PC-9 (cell line): ENCODE measurements around the gene LRRC32.

ENCODE experiments used
- EZH2 ChIP-seq: fragments of 200-600 bp; sonication (generic); IDR thresholded peaks from 2 replicates; pipeline ENCODE4 v1.8.0; 2017; ENCODE audit warnings: antibody characterized with exemption, low read depth
- TF ChIP-seq, protein P1 (sequence below): fragments of 200-600 bp; sonication (generic); conservative IDR thresholded peaks from 2 replicates; pipeline ENCODE4 v1.6.1; 2017; ENCODE audit warnings: mixed run types, antibody characterized with exemption, mild to moderate bottlenecking, moderate library complexity

DNA sequence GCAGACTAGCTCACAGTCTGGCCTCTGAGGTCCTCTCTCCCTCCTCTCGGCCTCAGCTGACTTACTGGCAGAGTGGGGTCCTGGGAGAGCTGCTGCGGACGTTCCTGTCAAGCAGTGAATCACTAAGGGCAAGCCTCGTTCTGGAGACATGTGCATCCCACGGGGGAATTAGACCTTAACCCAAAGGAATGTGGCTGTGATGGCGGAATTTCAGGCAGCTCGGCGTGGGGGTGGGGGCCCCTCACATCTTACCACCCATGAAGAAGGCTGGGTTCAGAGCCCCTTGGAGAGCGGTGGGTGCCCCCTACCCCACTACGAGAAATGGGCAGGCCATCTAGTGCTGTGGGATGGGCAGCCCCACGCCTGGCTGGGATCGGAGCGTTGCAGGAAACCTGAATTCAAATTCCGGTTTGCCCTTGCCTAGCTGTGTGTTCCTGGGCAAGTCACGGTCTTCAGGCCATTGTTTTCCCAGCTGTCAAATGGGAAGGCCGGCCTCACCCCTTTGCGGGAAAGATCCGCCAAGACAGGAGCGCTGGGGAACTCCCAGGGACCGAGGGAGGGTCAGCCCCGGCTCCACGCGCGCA lies 554 bp downstream of the LRRC32 start:
- TF ChIP-seq, protein P1, sequence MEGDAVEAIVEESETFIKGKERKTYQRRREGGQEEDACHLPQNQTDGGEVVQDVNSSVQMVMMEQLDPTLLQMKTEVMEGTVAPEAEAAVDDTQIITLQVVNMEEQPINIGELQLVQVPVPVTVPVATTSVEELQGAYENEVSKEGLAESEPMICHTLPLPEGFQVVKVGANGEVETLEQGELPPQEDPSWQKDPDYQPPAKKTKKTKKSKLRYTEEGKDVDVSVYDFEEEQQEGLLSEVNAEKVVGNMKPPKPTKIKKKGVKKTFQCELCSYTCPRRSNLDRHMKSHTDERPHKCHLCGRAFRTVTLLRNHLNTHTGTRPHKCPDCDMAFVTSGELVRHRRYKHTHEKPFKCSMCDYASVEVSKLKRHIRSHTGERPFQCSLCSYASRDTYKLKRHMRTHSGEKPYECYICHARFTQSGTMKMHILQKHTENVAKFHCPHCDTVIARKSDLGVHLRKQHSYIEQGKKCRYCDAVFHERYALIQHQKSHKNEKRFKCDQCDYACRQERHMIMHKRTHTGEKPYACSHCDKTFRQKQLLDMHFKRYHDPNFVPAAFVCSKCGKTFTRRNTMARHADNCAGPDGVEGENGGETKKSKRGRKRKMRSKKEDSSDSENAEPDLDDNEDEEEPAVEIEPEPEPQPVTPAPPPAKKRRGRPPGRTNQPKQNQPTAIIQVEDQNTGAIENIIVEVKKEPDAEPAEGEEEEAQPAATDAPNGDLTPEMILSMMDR, result no peak
- TF ChIP-seq EZH2, result no peak
